Measurements from ENCODE around the gene FNBP1. TPM values are rescaled to one million over a fixed set of nuclear protein-coding genes. Genes with fewer than 3 reads are reported as not detected.

Gene FNBP1
- total and polyA plus RNA-seq, 4 donors = 16.0 to 94.3 (median 29.5) TPM

DNA sequence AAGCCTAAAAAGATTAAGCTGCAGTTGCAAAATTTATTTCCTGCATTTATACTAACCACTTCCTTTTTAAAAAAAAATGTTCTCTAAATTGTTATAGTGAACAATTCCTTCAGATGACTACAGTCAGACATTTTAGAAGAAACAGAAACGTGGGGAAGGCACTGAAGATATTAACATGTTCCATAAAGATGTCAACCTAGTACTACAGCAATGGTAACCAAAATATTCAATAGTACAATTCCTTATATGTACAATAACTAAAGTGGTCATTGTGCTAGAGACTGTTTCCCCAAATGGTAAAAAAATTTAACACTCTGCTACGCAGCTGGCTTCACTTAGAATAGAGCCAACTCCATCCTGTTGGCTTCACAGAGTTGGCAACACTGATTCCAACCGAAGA, 97.7 kb downstream of the FNBP1 start:
- ATAC-seq (ENCODE audit: insufficient read depth, low FRiP score) (no peak), DNase-seq (no peak)
- Histone ChIP-seq H3K27me3 (ENCODE audit: control insufficient read depth in 3 of 3, insufficient read depth in 3 of 3, low read length in 2 of 3) (no peaks in the 10 kb centered on the region), H3K4me3 (no peak overlapping the region), H3K36me3 (ENCODE audit: control insufficient read depth in 4 of 4, insufficient read depth in 4 of 4, low read length in 4 of 4) (peaks cover 4 to 10% (median 7%) of the 10 kb centered on the region in 4 donors), H3K27ac (ENCODE audit: low read depth in 1 of 2, low read length in 1 of 2) (no peak overlapping the region), H3K4me1 (ENCODE audit: control insufficient read depth in 5 of 5, insufficient read depth in 5 of 5, low read length in 5 of 5) (peaks cover 0 to 3% (median 0%) of the 10 kb centered on the region in 5 donors), H3K9me3 (ENCODE audit: control insufficient read depth in 4 of 4, insufficient read depth in 3 of 4, low read length in 3 of 4) (peaks cover 0 to 8% (median 0%) of the 10 kb centered on the region in 4 donors), H3K9ac (ENCODE audit: insufficient read depth in 1 of 2, low read length in 2 of 2) (no peak overlapping the region)
- TF ChIP-seq CTCF (IDR thresholded peaks at IDR 0.05; ENCODE audit: control extremely low read depth, extremely low read depth) = no peak
- WGBS, 2 donors = 13 to 33% methylated on average over 3 of the region's 3 CpGs

DNA sequence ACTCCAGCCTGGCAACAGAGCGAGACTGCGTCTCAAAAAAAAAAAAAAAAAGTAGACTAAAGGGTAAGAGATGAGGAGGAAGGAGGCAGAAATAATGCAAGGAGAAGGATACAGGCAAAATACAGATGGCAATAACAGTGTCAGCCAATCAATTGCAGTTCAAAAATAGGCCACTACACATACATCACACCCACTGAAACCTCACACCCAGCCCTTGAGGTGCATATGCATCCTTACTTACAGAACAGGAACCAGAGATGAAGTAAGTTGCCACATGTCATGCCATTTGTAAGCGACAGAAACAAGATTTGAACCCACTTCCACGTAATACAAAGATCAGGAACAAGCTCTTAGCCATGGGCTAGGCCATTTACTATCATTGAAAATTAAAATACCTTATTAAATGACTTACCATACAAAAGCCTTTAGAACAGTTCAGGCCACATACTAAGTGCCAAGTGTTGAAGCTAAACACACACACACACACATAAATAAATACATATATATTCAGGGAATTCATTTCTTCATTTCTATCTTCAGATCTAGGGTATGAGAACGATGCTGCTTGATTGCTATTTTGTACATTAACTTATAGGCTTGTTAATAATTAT, 98.4 kb downstream of the FNBP1 start:
- no peak for ATAC-seq (ENCODE audit: insufficient read depth, low FRiP score)
- H3K4me1 ChIP-seq (ENCODE audit: control insufficient read depth in 5 of 5, insufficient read depth in 5 of 5, low read length in 5 of 5) = peaks cover 0 to 3% (median 0%) of the 10 kb centered on the region in 5 donors

GRCh38 chr9:129939431-129939830, 103.6 kb downstream of the FNBP1 start:
- H3K36me3 ChIP-seq (ENCODE audit: control insufficient read depth in 4 of 4, insufficient read depth in 4 of 4, low read length in 4 of 4) = peaks cover 2 to 10% (median 3%) of the 10 kb centered on the region in 4 donors
- no peak for TF ChIP-seq CTCF (IDR thresholded peaks at IDR 0.05; ENCODE audit: control extremely low read depth, extremely low read depth)
- H3K4me1 ChIP-seq (ENCODE audit: control insufficient read depth in 5 of 5, insufficient read depth in 5 of 5, low read length in 5 of 5) = peaks cover 0 to 7% (median 2%) of the 10 kb centered on the region in 5 donors
- H3K27ac ChIP-seq (ENCODE audit: low read depth in 1 of 2, low read length in 1 of 2) = no peak overlapping the region
- H3K9ac ChIP-seq (ENCODE audit: insufficient read depth in 1 of 2, low read length in 2 of 2) = no peak overlapping the region
- no peaks in the 10 kb centered on the region for H3K27me3 ChIP-seq (ENCODE audit: control insufficient read depth in 3 of 3, insufficient read depth in 3 of 3, low read length in 2 of 3)
- H3K4me3 ChIP-seq = no peak overlapping the region
- no peak for DNase-seq
- no peak for ATAC-seq (ENCODE audit: insufficient read depth, low FRiP score)
- WGBS, 2 donors = 92 to 94% methylated on average over 2 of the region's 2 CpGs
- peaks cover 0 to 8% (median 0%) of the 10 kb centered on the region in 4 donors for H3K9me3 ChIP-seq (ENCODE audit: control insufficient read depth in 4 of 4, insufficient read depth in 3 of 4, low read length in 3 of 4)

More for the DNA sequence above, 98.4 kb downstream of the FNBP1 start:
- no peak overlapping the region for H3K4me3 ChIP-seq
- WGBS, 2 donors = 45 to 68% methylated on average over 5 of the region's 5 CpGs
- H3K27me3 ChIP-seq (ENCODE audit: control insufficient read depth in 3 of 3, insufficient read depth in 3 of 3, low read length in 2 of 3) = no peaks in the 10 kb centered on the region
- no peak for DNase-seq
- TF ChIP-seq CTCF (IDR thresholded peaks at IDR 0.05; ENCODE audit: control extremely low read depth, extremely low read depth) = no peak
- H3K36me3 ChIP-seq (ENCODE audit: control insufficient read depth in 4 of 4, insufficient read depth in 4 of 4, low read length in 4 of 4) = peaks cover 4 to 10% (median 6%) of the 10 kb centered on the region in 4 donors
- H3K9ac ChIP-seq (ENCODE audit: insufficient read depth in 1 of 2, low read length in 2 of 2) = no peak overlapping the region
- H3K27ac ChIP-seq (ENCODE audit: low read depth in 1 of 2, low read length in 1 of 2) = no peak overlapping the region
- H3K9me3 ChIP-seq (ENCODE audit: control insufficient read depth in 4 of 4, insufficient read depth in 3 of 4, low read length in 3 of 4) = peaks cover 0 to 8% (median 0%) of the 10 kb centered on the region in 4 donors
